ENCODE results near the gene TMEM82. TPM values are rescaled to one million over a fixed set of nuclear protein-coding genes. Genes with fewer than 3 reads are reported as not detected.
"Not testable (repeated sequence)": the region's sequence is repeated elsewhere in the genome, so short reads cannot be mapped to it uniquely, and the experiment has no call there.

The TMEM82 gene
- total RNA-seq (not detected), polyA plus RNA-seq (not detected)

DNA sequence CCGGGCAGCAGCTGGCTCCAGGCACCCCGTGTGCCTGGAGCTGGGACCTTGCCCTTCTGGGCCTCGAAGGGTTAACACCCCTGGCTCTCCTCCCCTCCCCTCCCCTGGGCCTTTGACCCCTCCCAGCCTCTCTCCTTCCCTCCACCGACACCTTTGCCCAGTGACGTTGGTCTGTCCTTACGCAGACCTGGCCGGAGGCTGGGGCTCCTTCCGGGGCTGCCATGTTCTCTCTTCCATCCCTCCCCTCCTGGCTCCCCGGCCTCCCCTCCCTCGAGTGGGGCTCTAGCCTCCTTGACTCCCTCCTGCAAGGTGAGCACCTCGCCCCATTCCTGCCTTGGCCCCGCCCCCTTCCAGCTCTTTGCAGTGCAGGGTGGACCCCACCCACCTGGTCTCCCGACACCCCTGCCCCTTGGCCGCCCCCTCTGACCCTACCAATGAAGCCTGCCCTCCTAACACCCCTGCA lies at the start of gene TMEM82:
Gene TMEM82, plus strand, starts transcription at position 161 of the 463 bp plus-strand sequence. Its CDS starts 61 bp downstream, at position 222.
- ATAC-seq (ENCODE audit: low read depth in 2 of 2): no peak

GRCh38 chr1:15693371-15693770 lies 48.9 kb upstream of the TMEM82 start:
- Histone ChIP-seq H3K4me3 (ENCODE audit: low read depth, low read length) (no peak overlapping the region), H3K9me3 (ENCODE audit: control insufficient read depth in 2 of 2, low read length in 2 of 2) (no peaks in the 10 kb centered on the region), H3K27me3 (ENCODE audit: control insufficient read depth, insufficient read depth, low read length) (no peaks in the 10 kb centered on the region), H3K27ac (ENCODE audit: insufficient read depth, low read length, poor library complexity, severe bottlenecking) (no peak overlapping the region), H3K4me1 (ENCODE audit: control insufficient read depth, insufficient read depth, low read length, poor library complexity, severe bottlenecking) (peaks cover 18% of the 10 kb centered on the region), H3K36me3 (ENCODE audit: control insufficient read depth, insufficient read depth, low read length) (peaks cover 4% of the 10 kb centered on the region)
- H3K9me3 Mint-ChIP-seq: peaks cover 0 to 2% (median 0%) of the 10 kb centered on the region in 7 donors
- ATAC-seq (ENCODE audit: low read depth in 2 of 2) (no peak), DNase-seq (no peak)
- no peak overlapping the region for H3K4me3 Mint-ChIP-seq
- peaks cover 6 to 61% (median 24%) of the 10 kb centered on the region in 4 donors for H3K4me1 Mint-ChIP-seq
- H3K36me3 Mint-ChIP-seq: peaks cover 7% of the 10 kb centered on the region
- peak overlapping the region in 1 of 3 donors; percentile 78 for H3K27ac Mint-ChIP-seq
- H3K27me3 Mint-ChIP-seq: no peaks in the 10 kb centered on the region

More for the DNA sequence above, at the start of gene TMEM82:
- peaks cover 4% of the 10 kb centered on the region for H3K4me1 ChIP-seq (ENCODE audit: control insufficient read depth, insufficient read depth, low read length, poor library complexity, severe bottlenecking)
- H3K9me3 ChIP-seq (ENCODE audit: control insufficient read depth in 2 of 2, low read length in 2 of 2): no peaks in the 10 kb centered on the region
- H3K27ac ChIP-seq (ENCODE audit: insufficient read depth, low read length, poor library complexity, severe bottlenecking): no peak within 1 kb of the TSS
- no peaks in the 10 kb centered on the region for H3K36me3 ChIP-seq (ENCODE audit: control insufficient read depth, insufficient read depth, low read length)
- no peaks in the 10 kb centered on the region for H3K27me3 Mint-ChIP-seq
- no peak for DNase-seq
- H3K4me3 ChIP-seq (ENCODE audit: low read depth, low read length): no peak within 1 kb of the TSS
- H3K4me3 Mint-ChIP-seq: peak within 1 kb of the TSS in 1 of 4 donors; percentile 33
- H3K9me3 Mint-ChIP-seq: no peaks in the 10 kb centered on the region
- no peak within 1 kb of the TSS for H3K27ac Mint-ChIP-seq
- H3K4me1 Mint-ChIP-seq: peaks cover 0 to 5% (median 0%) of the 10 kb centered on the region in 4 donors
- no peaks in the 10 kb centered on the region for H3K36me3 Mint-ChIP-seq
- no peaks in the 10 kb centered on the region for H3K27me3 ChIP-seq (ENCODE audit: control insufficient read depth, insufficient read depth, low read length)

DNA sequence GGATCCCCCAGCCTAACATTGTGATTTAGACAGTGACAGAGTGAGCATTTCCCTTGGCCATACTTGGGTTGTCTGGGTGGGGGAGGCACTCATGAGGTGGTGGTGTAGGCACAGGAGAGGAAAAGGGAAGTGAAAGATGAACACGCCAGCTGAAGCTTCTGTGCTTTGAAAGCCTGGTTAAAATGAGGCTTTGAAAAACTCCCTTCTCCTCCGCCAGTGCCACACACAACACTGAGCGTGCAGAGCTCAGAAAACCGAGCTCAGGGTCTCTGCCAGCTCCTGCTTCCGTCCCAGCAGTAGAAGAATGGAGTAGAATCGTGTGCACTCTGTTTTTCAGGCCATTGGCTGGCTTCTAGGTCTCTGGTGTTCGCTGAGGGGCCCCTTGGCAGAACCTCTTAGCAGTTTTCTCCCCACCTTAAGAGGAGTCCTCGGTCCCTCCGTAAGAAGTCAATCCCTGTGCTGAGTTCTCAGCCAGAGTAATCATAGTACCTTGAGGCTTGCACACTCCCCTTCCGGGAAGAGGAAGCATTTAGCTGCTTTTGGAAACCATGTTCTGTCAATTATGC lies 45.3 kb upstream of the TMEM82 start:
- peak overlapping the region; percentile 73 for H3K27ac ChIP-seq (ENCODE audit: insufficient read depth, low read length, poor library complexity, severe bottlenecking)
- H3K9me3 ChIP-seq (ENCODE audit: control insufficient read depth in 2 of 2, low read length in 2 of 2): no peaks in the 10 kb centered on the region
- no peaks in the 10 kb centered on the region for H3K36me3 ChIP-seq (ENCODE audit: control insufficient read depth, insufficient read depth, low read length)
- no peaks in the 10 kb centered on the region for H3K27me3 Mint-ChIP-seq
- H3K27me3 ChIP-seq (ENCODE audit: control insufficient read depth, insufficient read depth, low read length): no peaks in the 10 kb centered on the region
- ATAC-seq (ENCODE audit: low read depth in 2 of 2) (peak; percentile 77 to 81), DNase-seq (peak in 2 of 3 donors; percentile 21 to 73)
- H3K4me3 ChIP-seq (ENCODE audit: low read depth, low read length): peak overlapping the region; percentile 78
- peak overlapping the region; percentile 95 to 98 (median 97) for H3K27ac Mint-ChIP-seq
- peak overlapping the region; percentile 1 to 94 (median 86) for H3K4me3 Mint-ChIP-seq
- H3K9me3 Mint-ChIP-seq: peaks cover 0 to 2% (median 0%) of the 10 kb centered on the region in 7 donors
- H3K4me1 Mint-ChIP-seq: peaks cover 0 to 52% (median 18%) of the 10 kb centered on the region in 4 donors
- peaks cover 7% of the 10 kb centered on the region for H3K36me3 Mint-ChIP-seq
- peaks cover 18% of the 10 kb centered on the region for H3K4me1 ChIP-seq (ENCODE audit: control insufficient read depth, insufficient read depth, low read length, poor library complexity, severe bottlenecking)

- H3K9me3 Mint-ChIP-seq: peaks cover 0 to 2% (median 0%) of the 10 kb centered on the region in 7 donors
- DNase-seq (no peak), ATAC-seq (ENCODE audit: low read depth in 2 of 2) (no peak)
- no peak overlapping the region for H3K4me3 Mint-ChIP-seq
- no peaks in the 10 kb centered on the region for H3K27me3 Mint-ChIP-seq
- peak overlapping the region; percentile 23 for H3K27ac ChIP-seq (ENCODE audit: insufficient read depth, low read length, poor library complexity, severe bottlenecking)
- peaks cover under 1 to 51% (median 19%) of the 10 kb centered on the region in 4 donors for H3K4me1 Mint-ChIP-seq
- H3K27me3 ChIP-seq (ENCODE audit: control insufficient read depth, insufficient read depth, low read length): no peaks in the 10 kb centered on the region
- H3K9me3 ChIP-seq (ENCODE audit: control insufficient read depth in 2 of 2, low read length in 2 of 2): no peaks in the 10 kb centered on the region
- no peak overlapping the region for H3K4me3 ChIP-seq (ENCODE audit: low read depth, low read length)
- H3K36me3 ChIP-seq (ENCODE audit: control insufficient read depth, insufficient read depth, low read length): no peaks in the 10 kb centered on the region
- peaks cover 18% of the 10 kb centered on the region for H3K4me1 ChIP-seq (ENCODE audit: control insufficient read depth, insufficient read depth, low read length, poor library complexity, severe bottlenecking)
- peaks cover 7% of the 10 kb centered on the region for H3K36me3 Mint-ChIP-seq
- peak overlapping the region in 1 of 3 donors; percentile 20 for H3K27ac Mint-ChIP-seq
Measured at GRCh38 chr1:15698201-15698600, 44.1 kb upstream of the TMEM82 start.

DNA sequence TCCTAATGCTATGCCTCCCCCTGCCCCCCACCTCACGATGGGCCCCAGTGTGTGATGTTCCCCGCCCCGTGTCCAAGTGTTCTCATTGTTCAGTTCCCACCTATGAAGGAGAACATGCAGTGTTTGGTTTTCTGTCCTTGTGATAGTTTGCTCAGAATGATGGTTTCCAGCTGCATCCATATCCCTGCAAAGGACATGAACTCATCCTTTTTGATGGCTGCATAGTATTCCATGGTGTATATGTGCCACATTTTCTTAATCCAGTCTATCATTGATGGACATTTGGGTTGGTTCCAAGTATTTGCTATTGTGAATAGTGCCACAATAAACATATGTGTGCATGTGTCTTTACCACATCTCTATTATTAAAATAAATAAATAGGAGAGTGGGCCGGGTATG lies 43.0 kb upstream of the TMEM82 start:
- not testable (repeated sequence) for DNase-seq; H3K36me3 ChIP-seq (ENCODE audit: control insufficient read depth, insufficient read depth, low read length); H3K27me3 ChIP-seq (ENCODE audit: control insufficient read depth, insufficient read depth, low read length); H3K27me3 Mint-ChIP-seq; H3K4me3 ChIP-seq (ENCODE audit: low read depth, low read length); H3K9me3 Mint-ChIP-seq; H3K4me3 Mint-ChIP-seq; ATAC-seq (ENCODE audit: low read depth in 2 of 2); H3K27ac Mint-ChIP-seq; H3K27ac ChIP-seq (ENCODE audit: insufficient read depth, low read length, poor library complexity, severe bottlenecking); H3K9me3 ChIP-seq (ENCODE audit: control insufficient read depth in 2 of 2, low read length in 2 of 2)
- H3K4me1 ChIP-seq (ENCODE audit: control insufficient read depth, insufficient read depth, low read length, poor library complexity, severe bottlenecking): peaks cover 18% of the 10 kb centered on the region
- Mint-ChIP-seq H3K36me3 (peaks cover 12% of the 10 kb centered on the region), H3K4me1 (peaks cover 5 to 55% (median 24%) of the 10 kb centered on the region in 4 donors)

DNA sequence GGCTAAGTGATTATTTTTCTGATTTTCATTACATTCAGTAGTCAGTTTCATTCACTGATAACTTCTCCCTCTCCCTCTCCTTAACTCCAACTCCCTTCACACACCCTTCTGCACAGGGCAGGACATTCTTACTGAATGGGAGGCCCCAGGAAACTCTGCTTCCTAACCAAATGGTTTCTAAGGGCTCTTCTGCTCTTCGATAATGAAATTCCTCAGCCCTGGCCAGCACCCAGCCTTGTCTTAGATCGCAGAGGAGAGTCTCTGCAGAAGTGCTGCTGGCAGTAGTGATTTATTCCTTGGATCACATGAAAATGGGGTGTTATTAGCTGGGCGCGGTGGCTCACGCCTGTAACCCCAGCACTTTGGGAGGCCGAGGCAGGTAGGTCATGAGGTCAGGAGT lies 41.8 kb upstream of the TMEM82 start:
- Mint-ChIP-seq H3K4me3 (no peak overlapping the region), H3K9me3 (peaks cover 0 to 2% (median 0%) of the 10 kb centered on the region in 7 donors), H3K4me1 (peaks cover 5 to 56% (median 24%) of the 10 kb centered on the region in 4 donors), H3K27me3 (no peaks in the 10 kb centered on the region), H3K36me3 (peaks cover 14% of the 10 kb centered on the region), H3K27ac (no peak overlapping the region)
- Histone ChIP-seq H3K36me3 (ENCODE audit: control insufficient read depth, insufficient read depth, low read length) (peaks cover under 1% of the 10 kb centered on the region), H3K4me3 (ENCODE audit: low read depth, low read length) (no peak overlapping the region), H3K27me3 (ENCODE audit: control insufficient read depth, insufficient read depth, low read length) (no peaks in the 10 kb centered on the region), H3K27ac (ENCODE audit: insufficient read depth, low read length, poor library complexity, severe bottlenecking) (no peak overlapping the region), H3K9me3 (ENCODE audit: control insufficient read depth in 2 of 2, low read length in 2 of 2) (no peaks in the 10 kb centered on the region), H3K4me1 (ENCODE audit: control insufficient read depth, insufficient read depth, low read length, poor library complexity, severe bottlenecking) (peaks cover 18% of the 10 kb centered on the region)
- DNase-seq (no peak), ATAC-seq (ENCODE audit: low read depth in 2 of 2) (no peak)

DNA sequence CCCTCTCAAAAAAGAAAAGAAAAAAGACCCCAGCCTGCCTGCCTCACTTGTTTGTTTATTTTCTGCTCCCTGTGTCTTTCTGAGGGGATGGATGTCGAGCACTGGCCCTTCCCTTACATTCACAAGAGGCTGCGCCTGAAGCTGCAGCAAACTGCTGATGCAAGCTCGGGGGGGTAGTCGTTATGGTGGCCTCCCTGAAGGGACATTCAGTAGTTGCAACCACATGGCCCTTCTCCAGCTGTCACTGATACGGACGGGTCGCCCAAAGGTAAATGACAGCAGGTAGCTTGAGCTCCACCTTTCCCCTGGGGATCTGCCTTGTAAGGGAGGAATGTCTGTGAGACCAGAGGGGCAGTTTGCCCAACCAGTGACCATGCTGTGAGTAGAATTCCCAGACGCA lies 40.5 kb upstream of the TMEM82 start:
- Histone ChIP-seq H3K9me3 (ENCODE audit: control insufficient read depth in 2 of 2, low read length in 2 of 2) (no peaks in the 10 kb centered on the region), H3K4me1 (ENCODE audit: control insufficient read depth, insufficient read depth, low read length, poor library complexity, severe bottlenecking) (peaks cover 13% of the 10 kb centered on the region), H3K36me3 (ENCODE audit: control insufficient read depth, insufficient read depth, low read length) (peaks cover 3% of the 10 kb centered on the region), H3K27ac (ENCODE audit: insufficient read depth, low read length, poor library complexity, severe bottlenecking) (no peak overlapping the region), H3K27me3 (ENCODE audit: control insufficient read depth, insufficient read depth, low read length) (no peaks in the 10 kb centered on the region), H3K4me3 (ENCODE audit: low read depth, low read length) (no peak overlapping the region)
- ATAC-seq (ENCODE audit: low read depth in 2 of 2) (no peak), DNase-seq (no peak)
- Mint-ChIP-seq H3K36me3 (peaks cover 15% of the 10 kb centered on the region), H3K4me1 (peaks cover 5 to 57% (median 21%) of the 10 kb centered on the region in 4 donors), H3K27ac (no peak overlapping the region), H3K27me3 (no peaks in the 10 kb centered on the region), H3K4me3 (no peak overlapping the region), H3K9me3 (peaks cover 0 to 2% (median 0%) of the 10 kb centered on the region in 7 donors)
